Calu3 (cell line): ENCODE measurements around the gene CKAP5. TPM values are rescaled to one million over a fixed set of nuclear protein-coding genes. Genes with fewer than 3 reads are reported as not detected.

Source experiments
- BruUV-seq: library from RNA; stranded (reverse); fragments of 400-500 nt; replicated peaks from 2 replicates; lab custom pipeline; 2021; lab: Mats Ljungman, UMichigan
- CTCF ChIA-PET: fragments of 300-600 bp; sonication (Branson Sonifier 250); formaldehyde crosslinking; loops from one replicate; lab custom pipeline; 2022; ENCODE audit warnings: antibody characterized with exemption; lab: Charles Lee
- DNase-seq: peaks from one replicate; pipeline ENCODE4 v3.0.0; 2022
- H3K27ac Mint-ChIP-seq: one replicate; pipeline ENCODE4 v1.8.0; 2022; ENCODE audit warnings: mixed read lengths; ENCODE audit not compliant: unreplicated experiment
- H3K27me3 Mint-ChIP-seq: one replicate; pipeline ENCODE4 v1.8.0; 2022; ENCODE audit warnings: mixed read lengths; ENCODE audit not compliant: unreplicated experiment
- H3K36me3 Mint-ChIP-seq: one replicate; pipeline ENCODE4 v1.8.0; 2022; ENCODE audit warnings: mild to moderate bottlenecking, moderate library complexity, mixed read lengths; ENCODE audit not compliant: insufficient read depth, unreplicated experiment
- H3K4me1 Mint-ChIP-seq: one replicate; pipeline ENCODE4 v1.8.0; 2022; ENCODE audit warnings: mild to moderate bottlenecking, low read depth, mixed read lengths; ENCODE audit not compliant: unreplicated experiment
- H3K4me3 Mint-ChIP-seq: one replicate; pipeline ENCODE4 v1.8.0; 2022; ENCODE audit warnings: mild to moderate bottlenecking, low read depth, moderate library complexity, mixed read lengths; ENCODE audit not compliant: unreplicated experiment
- H3K9me3 Mint-ChIP-seq: one replicate; pipeline ENCODE4 v1.8.0; 2022; ENCODE audit warnings: low read depth, mixed read lengths; ENCODE audit not compliant: unreplicated experiment
- intact Hi-C: fragments of 100-400 bp; cut with micrococcal nuclease; formaldehyde crosslinking; loops from one replicate; pipeline ENCODE4 v1.10.0; 2022; ENCODE audit not compliant: unreplicated experiment
- total RNA-seq: library from RNA; stranded (reverse); gene quantifications from 2 replicates; pipeline ENCODE4 v1.2.3, GENCODE V29; 2022
- TF ChIP-seq, protein P1 (sequence below): fragments of 200-600 bp; IDR thresholded peaks from one replicate; pipeline ENCODE4 v1.8.0; 2022; ENCODE audit warnings: antibody characterized with exemption; ENCODE audit not compliant: unreplicated experiment

The CKAP5 gene
- total RNA-seq, 1 experiment from 2014 or later = 140 TPM

- Mint-ChIP-seq H3K27me3 (peaks cover 14% of the 10 kb centered on the region), H3K4me3 (no peak overlapping the region), H3K9me3 (no peaks in the 10 kb centered on the region), H3K4me1 (no peaks in the 10 kb centered on the region), H3K36me3 (no peaks in the 10 kb centered on the region), H3K27ac (no peak overlapping the region)
- no peak for DNase-seq
- CTCF ChIA-PET = no interaction called here
- intact Hi-C loops = loop anchor here (1.0 kb wide), 2 partner anchors 264 to 272 kb away; no protein-coding TSS in a partner anchor
- BruUV-seq = no TSS peak
- TF ChIP-seq, protein P1, sequence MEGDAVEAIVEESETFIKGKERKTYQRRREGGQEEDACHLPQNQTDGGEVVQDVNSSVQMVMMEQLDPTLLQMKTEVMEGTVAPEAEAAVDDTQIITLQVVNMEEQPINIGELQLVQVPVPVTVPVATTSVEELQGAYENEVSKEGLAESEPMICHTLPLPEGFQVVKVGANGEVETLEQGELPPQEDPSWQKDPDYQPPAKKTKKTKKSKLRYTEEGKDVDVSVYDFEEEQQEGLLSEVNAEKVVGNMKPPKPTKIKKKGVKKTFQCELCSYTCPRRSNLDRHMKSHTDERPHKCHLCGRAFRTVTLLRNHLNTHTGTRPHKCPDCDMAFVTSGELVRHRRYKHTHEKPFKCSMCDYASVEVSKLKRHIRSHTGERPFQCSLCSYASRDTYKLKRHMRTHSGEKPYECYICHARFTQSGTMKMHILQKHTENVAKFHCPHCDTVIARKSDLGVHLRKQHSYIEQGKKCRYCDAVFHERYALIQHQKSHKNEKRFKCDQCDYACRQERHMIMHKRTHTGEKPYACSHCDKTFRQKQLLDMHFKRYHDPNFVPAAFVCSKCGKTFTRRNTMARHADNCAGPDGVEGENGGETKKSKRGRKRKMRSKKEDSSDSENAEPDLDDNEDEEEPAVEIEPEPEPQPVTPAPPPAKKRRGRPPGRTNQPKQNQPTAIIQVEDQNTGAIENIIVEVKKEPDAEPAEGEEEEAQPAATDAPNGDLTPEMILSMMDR = no peak
Observed at GRCh38 chr11:46889251-46889650, 43.2 kb upstream of the CKAP5 start.

- Mint-ChIP-seq H3K27me3 (peaks cover 14% of the 10 kb centered on the region), H3K4me3 (no peak overlapping the region), H3K9me3 (no peaks in the 10 kb centered on the region), H3K36me3 (no peaks in the 10 kb centered on the region), H3K27ac (no peak overlapping the region), H3K4me1 (no peaks in the 10 kb centered on the region)
- intact Hi-C loops = loop anchor here (1.0 kb wide), 2 partner anchors 265 to 273 kb away; no protein-coding TSS in a partner anchor
- CTCF ChIA-PET = interaction anchor here (0.7 to 2.1 kb wide), 2 partner anchors 8 to 264 kb away, joined by 3 to 9 read pairs; no protein-coding TSS in a partner anchor
- no peak for DNase-seq
- TF ChIP-seq, protein P1 = no peak
- BruUV-seq = no TSS peak
Observed at GRCh38 chr11:46888636-46889035, 42.6 kb upstream of the CKAP5 start.

GRCh38 chr11:46886211-46886610, 40.1 kb upstream of the CKAP5 start:
- Mint-ChIP-seq H3K9me3 (no peaks in the 10 kb centered on the region), H3K36me3 (no peaks in the 10 kb centered on the region), H3K4me3 (no peak overlapping the region), H3K27me3 (peaks cover 25% of the 10 kb centered on the region), H3K4me1 (no peaks in the 10 kb centered on the region), H3K27ac (no peak overlapping the region)
- intact Hi-C loops = no loop called here
- TF ChIP-seq, protein P1 = no peak
- CTCF ChIA-PET = no interaction called here
- BruUV-seq = no TSS peak
- DNase-seq = no peak

GRCh38 chr11:46879056-46879585, 33.0 kb upstream of the CKAP5 start:
- Mint-ChIP-seq H3K36me3 (no peaks in the 10 kb centered on the region), H3K4me3 (no peak overlapping the region), H3K27ac (no peak overlapping the region), H3K4me1 (no peaks in the 10 kb centered on the region), H3K27me3 (peaks cover 14% of the 10 kb centered on the region), H3K9me3 (no peaks in the 10 kb centered on the region)
- DNase-seq = no peak
- no TSS peak for BruUV-seq
- CTCF ChIA-PET = no interaction called here
- TF ChIP-seq, protein P1 = no peak
- intact Hi-C loops = no loop called here
